B cell (primary cell): ENCODE measurements around the gene HDAC1.

Experiments
- CTCF ChIP-seq: fragments of 200-600 bp; IDR thresholded peaks from one replicate; pipeline ENCODE4 v1.8.0; 2022; ENCODE audit warnings: antibody characterized with exemption, mild to moderate bottlenecking
- EZH2 ChIP-seq: IDR thresholded peaks from 2 replicates; pipeline ENCODE4 v1.6.1; 2012; ENCODE audit warnings: borderline replicate concordance, low read depth, mild to moderate bottlenecking, moderate library complexity, low read length; ENCODE audit not compliant: insufficient read depth, poor library complexity, severe bottlenecking

GRCh38 chr1:32256473-32257226, 35.2 kb upstream of the HDAC1 start:
- TF ChIP-seq EZH2 (no peak), CTCF (no peak)
